K562 (cell line): Measurements from ENCODE around the gene PRDM4. TPM values are rescaled to one million over a fixed set of nuclear protein-coding genes. Genes with fewer than 3 reads are reported as not detected.

Experiments
- BMI1 ChIP-seq: fragments of 150-350 bp; IDR thresholded peaks from 2 replicates; pipeline ENCODE4 v1.6.1; 2014; ENCODE audit warnings: low read length
- FOXJ2 ChIP-seq: fragments of 200-800 bp; sonication (Bioruptor generic); IDR thresholded peaks from 2 replicates; pipeline ENCODE4 v1.6.1; 2016; ENCODE audit warnings: missing genetic modification characterization, missing compliant biosample characterization
- MED1 ChIP-seq: sonication (generic); formaldehyde crosslinking; IDR thresholded peaks from 2 replicates; pipeline ENCODE4 v1.8.1; 2023; ENCODE audit warnings: missing genetic modification reagents, borderline replicate concordance
- MXI1 ChIP-seq: IDR thresholded peaks from 2 replicates; pipeline ENCODE4 v1.6.1; 2011; ENCODE audit warnings: low read depth, mild to moderate bottlenecking, improper control_type of control experiment, low read length
- NCOA2 ChIP-seq, 2 experiments: fragments of 450-650 bp; IDR thresholded peaks; 2 replicates each; pipeline ENCODE4 v1.6.1; 2018; ENCODE audit warnings: mild to moderate bottlenecking in 2 of 2, moderate library complexity in 1 of 2; ENCODE audit not compliant: partially characterized antibody in 2 of 2
- POLR2AphosphoS5 ChIP-seq: IDR thresholded peaks from 2 replicates; pipeline ENCODE4 v1.6.1; 2011; ENCODE audit warnings: mild to moderate bottlenecking, low read depth, low read length, moderate library complexity; ENCODE audit not compliant: control insufficient read depth, insufficient read depth
- RAD51 ChIP-seq: fragments of 450-650 bp; IDR thresholded peaks from 2 replicates; pipeline ENCODE4 v1.7.1; 2016; ENCODE audit warnings: low read depth, mild to moderate bottlenecking, borderline replicate concordance
- RBFOX2 ChIP-seq: fragments of 200-400 bp; formaldehyde crosslinking; IDR thresholded peaks from 2 replicates; pipeline ENCODE4 v1.6.1; 2017; ENCODE audit warnings: low read depth, mild to moderate bottlenecking, low read length, moderate library complexity
- SIN3A ChIP-seq, 2 experiments: fragments of 150-350 bp in 1 of 2; IDR thresholded peaks; 2 replicates each; pipeline ENCODE4 v1.6.1; 2011 to 2016; ENCODE audit warnings: borderline replicate concordance in 2 of 2, low read depth in 2 of 2, low read length in 2 of 2, mild to moderate bottlenecking in 2 of 2, moderate library complexity in 2 of 2; ENCODE audit not compliant: control insufficient read depth in 1 of 2
- TEAD4 ChIP-seq, 2 experiments: sonication (generic) in 1 of 2; formaldehyde crosslinking in 1 of 2; IDR thresholded peaks; 2 replicates each; pipeline versions ENCODE4 v1.6.1 to v1.8.0; 2012 to 2022; ENCODE audit warnings: borderline replicate concordance in 1 of 2, inconsistent platforms in 1 of 2, low read length in 1 of 2, mild to moderate bottlenecking in 1 of 2, missing genetic modification reagents in 1 of 2
- ZNF143 ChIP-seq: sonication (generic); formaldehyde crosslinking; IDR thresholded peaks from 2 replicates; pipeline ENCODE4 v1.9.0; 2022; ENCODE audit warnings: mild to moderate bottlenecking, missing genetic modification reagents
- ZNF318 ChIP-seq, 2 experiments: fragments of 450-650 bp; IDR thresholded peaks; 2 replicates each; pipeline ENCODE4 v1.6.1; 2016; ENCODE audit warnings: mild to moderate bottlenecking in 2 of 2, borderline replicate concordance in 1 of 2, low read depth in 1 of 2, moderate library complexity in 1 of 2
- ZNF444 ChIP-seq: fragments of 250-450 bp; sonication (Bioruptor Pico); IDR thresholded peaks from 2 replicates; pipeline ENCODE4 v1.4.0; 2020; ENCODE audit warnings: mild to moderate bottlenecking, moderate library complexity
- ZNF449 ChIP-seq: fragments of 250-450 bp; sonication (Bioruptor Pico); IDR thresholded peaks from 2 replicates; pipeline ENCODE4 v1.8.0; 2022; ENCODE audit warnings: moderate library complexity, mild to moderate bottlenecking, inconsistent platforms
- polyA plus RNA-seq, 8 experiments: library from polyadenylated mRNA; depleted of rRNA in 4 of 8; stranded (reverse) in 5 of 8; unstranded in 3 of 8; fragments of >200 nt; fragmentation: Nextera tagmentation in 2 of 8; fragmentation: Illumina TruSeq in 1 of 8; extraction: Ambion mirVana in 2 of 8; extraction: Trizol in 1 of 8; gene quantifications; 2 replicates each; pipeline versions ENCODE4 v1.2.1 to v1.2.3, GENCODE V29; 2011 to 2014; ENCODE audit warnings: inconsistent platforms in 1 of 8, missing spikeins in 1 of 8
- total RNA-seq, 7 experiments: library from RNA; depleted of rRNA in 6 of 7; stranded (reverse); fragments of >200 nt in 6 of 7; fragmentation: Illumina TruSeq in 2 of 7; extraction: Trizol in 2 of 7; gene quantifications; 2 replicates each; pipeline versions ENCODE4 v1.2.1 to v1.2.3, GENCODE V29; 2011 to 2021; ENCODE audit warnings: low replicate concordance in 1 of 7

PRDM4 gene
- total and polyA plus RNA-seq, 9 of the 15 experiments (the other 6 are each of a cell fraction or from before 2014, with no cell fraction given), result 5.9 to 26.0 (median 20.0) TPM

- 0 out of 4 replicates have a peak, but pooled peaks of 1 of the 2 experiments have one; percentile 31 for TF ChIP-seq SIN3A (IDR thresholded peaks at IDR 0.05; ENCODE audit: borderline replicate concordance in 2 of 2, control insufficient read depth in 1 of 2, low read depth in 2 of 2, low read length in 2 of 2)
- TF ChIP-seq ZNF318 (IDR thresholded peaks at IDR 0.05; ENCODE audit: borderline replicate concordance in 1 of 2, low read depth in 1 of 2), result no peak
- no peak for TF ChIP-seq BMI1
- TF ChIP-seq ZNF143 (CRISPR knock-in tag), result no peak
- TF ChIP-seq FOXJ2 (tag), result no peak
- no peak for TF ChIP-seq MXI1
- TF ChIP-seq TEAD4 (IDR thresholded peaks at IDR 0.05; ENCODE audit: low read length), result 0 out of 2 replicates have a peak, but pooled peaks have one; percentile 8
- no peak for TF ChIP-seq TEAD4 (CRISPR knock-in tag; IDR thresholded peaks at IDR 0.05; ENCODE audit: borderline replicate concordance)
- no peak for TF ChIP-seq NCOA2 (IDR thresholded peaks at IDR 0.05; ENCODE audit: partially characterized antibody in 2 of 2)
- no peak for TF ChIP-seq ZNF449 (CRISPR knock-in tag)
- TF ChIP-seq POLR2AphosphoS5, result no peak
- peak; percentile 72 for TF ChIP-seq RAD51
- peak; percentile 24 for TF ChIP-seq RBFOX2
- TF ChIP-seq MED1 (CRISPR knock-in tag), result no peak
- TF ChIP-seq ZNF444 (CRISPR knock-in tag), result no peak
These were observed 629 bp downstream of the PRDM4 start (continued) for GRCh38 chr12:107760207-107760808.
